ENCODE measurements around the gene ZNF668. TPM values are rescaled to one million over a fixed set of nuclear protein-coding genes. Genes with fewer than 3 reads are reported as not detected.

The ZNF668 gene
- total RNA-seq, 1 donor, result 12.3 TPM

DNA sequence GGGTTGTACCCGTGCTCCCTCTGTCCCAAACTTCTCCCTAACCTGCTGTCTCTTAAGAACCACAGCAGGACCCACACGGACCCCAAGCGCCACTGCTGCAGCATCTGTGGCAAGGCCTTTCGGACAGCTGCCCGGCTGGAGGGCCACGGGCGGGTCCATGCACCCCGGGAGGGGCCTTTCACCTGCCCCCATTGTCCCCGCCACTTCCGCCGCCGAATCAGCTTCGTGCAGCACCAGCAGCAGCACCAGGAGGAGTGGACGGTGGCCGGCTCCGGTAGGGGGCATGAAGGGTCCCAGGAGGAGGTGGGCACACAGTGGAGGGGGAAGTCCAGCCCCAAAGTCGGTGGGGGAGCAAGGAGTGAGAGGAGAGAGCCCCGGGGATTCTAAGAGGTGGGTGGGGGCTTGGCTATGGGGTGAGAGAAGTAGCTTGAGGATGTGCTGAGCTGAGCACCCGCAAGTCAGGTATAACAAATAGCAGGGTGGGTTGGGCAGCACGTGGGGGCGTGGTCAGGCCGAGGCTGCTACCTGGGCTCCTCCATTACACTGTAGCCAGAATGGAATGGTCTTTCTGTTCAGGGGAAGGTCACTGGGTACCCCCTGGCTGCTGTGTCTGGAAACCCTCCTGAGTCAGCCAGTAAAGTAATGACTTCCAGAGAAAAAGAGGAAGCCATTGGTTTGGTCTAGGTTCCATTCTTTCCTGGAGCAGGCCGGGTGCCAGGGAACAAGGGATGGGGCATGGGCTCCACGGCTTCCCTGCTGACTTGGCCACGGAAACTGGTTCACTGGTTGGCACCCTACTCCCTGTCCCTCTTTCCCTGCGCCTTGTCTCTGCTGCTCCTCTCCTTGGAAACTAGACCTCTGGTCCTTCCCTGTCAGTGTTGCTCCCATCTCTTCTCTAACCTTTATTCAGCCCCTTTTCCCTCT lies 7.7 kb upstream of the ZNF668 start:
- no peak overlapping the region for H3K4me3 ChIP-seq (ENCODE audit: low read depth, low read length)
- DNase-seq (ENCODE audit: low read depth), result no peak
- TF ChIP-seq, protein P1, sequence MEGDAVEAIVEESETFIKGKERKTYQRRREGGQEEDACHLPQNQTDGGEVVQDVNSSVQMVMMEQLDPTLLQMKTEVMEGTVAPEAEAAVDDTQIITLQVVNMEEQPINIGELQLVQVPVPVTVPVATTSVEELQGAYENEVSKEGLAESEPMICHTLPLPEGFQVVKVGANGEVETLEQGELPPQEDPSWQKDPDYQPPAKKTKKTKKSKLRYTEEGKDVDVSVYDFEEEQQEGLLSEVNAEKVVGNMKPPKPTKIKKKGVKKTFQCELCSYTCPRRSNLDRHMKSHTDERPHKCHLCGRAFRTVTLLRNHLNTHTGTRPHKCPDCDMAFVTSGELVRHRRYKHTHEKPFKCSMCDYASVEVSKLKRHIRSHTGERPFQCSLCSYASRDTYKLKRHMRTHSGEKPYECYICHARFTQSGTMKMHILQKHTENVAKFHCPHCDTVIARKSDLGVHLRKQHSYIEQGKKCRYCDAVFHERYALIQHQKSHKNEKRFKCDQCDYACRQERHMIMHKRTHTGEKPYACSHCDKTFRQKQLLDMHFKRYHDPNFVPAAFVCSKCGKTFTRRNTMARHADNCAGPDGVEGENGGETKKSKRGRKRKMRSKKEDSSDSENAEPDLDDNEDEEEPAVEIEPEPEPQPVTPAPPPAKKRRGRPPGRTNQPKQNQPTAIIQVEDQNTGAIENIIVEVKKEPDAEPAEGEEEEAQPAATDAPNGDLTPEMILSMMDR (IDR thresholded peaks at IDR 0.05; ENCODE audit: insufficient read depth, low read length), result no peak

DNA sequence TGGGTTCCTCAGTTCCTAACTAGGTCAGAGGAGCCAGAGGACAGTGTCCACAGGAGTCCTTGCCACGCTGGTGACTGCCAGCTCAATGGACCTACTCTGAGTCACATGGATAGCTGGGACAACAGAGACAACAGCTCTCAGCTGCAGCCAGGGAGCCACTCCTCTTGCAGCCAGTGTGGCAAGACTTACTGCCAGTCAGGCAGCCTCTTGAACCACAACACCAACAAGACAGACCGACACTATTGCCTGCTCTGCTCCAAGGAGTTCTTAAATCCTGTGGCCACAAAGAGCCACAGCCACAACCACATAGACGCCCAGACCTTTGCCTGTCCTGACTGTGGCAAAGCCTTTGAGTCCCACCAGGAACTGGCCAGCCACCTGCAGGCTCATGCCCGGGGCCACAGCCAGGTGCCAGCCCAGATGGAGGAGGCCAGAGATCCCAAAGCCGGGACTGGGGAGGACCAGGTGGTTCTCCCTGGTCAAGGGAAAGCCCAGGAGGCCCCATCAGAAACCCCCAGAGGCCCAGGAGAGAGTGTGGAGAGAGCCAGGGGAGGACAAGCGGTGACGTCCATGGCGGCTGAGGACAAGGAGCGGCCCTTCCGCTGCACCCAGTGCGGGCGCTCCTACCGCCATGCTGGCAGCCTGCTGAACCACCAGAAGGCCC lies 6.8 kb upstream of the ZNF668 start:
- H3K4me3 ChIP-seq (ENCODE audit: low read depth, low read length), result no peak overlapping the region
- DNase-seq (ENCODE audit: low read depth), result no peak
- TF ChIP-seq, protein P1 (IDR thresholded peaks at IDR 0.05; ENCODE audit: insufficient read depth, low read length), result no peak

DNA sequence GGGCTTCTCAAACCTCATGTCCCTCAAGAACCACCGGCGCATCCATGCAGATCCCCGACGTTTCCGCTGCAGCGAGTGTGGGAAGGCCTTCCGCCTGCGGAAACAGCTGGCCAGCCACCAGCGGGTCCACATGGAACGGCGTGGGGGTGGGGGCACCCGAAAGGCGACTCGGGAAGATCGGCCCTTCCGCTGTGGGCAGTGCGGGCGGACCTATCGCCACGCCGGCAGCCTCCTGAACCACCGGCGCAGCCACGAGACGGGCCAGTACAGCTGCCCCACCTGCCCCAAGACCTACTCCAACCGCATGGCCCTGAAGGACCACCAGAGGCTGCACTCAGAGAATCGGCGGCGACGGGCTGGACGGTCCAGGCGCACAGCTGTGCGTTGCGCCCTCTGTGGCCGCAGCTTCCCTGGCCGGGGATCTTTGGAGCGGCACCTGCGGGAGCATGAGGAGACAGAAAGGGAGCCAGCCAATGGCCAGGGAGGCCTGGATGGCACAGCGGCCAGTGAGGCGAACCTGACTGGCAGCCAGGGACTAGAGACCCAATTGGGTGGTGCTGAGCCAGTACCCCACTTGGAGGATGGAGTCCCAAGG lies 6.1 kb upstream of the ZNF668 start:
- TF ChIP-seq, protein P1 (IDR thresholded peaks at IDR 0.05; ENCODE audit: insufficient read depth, low read length), result no peak
- no peak overlapping the region for H3K4me3 ChIP-seq (ENCODE audit: low read depth, low read length)
- DNase-seq (ENCODE audit: low read depth), result no peak

DNA sequence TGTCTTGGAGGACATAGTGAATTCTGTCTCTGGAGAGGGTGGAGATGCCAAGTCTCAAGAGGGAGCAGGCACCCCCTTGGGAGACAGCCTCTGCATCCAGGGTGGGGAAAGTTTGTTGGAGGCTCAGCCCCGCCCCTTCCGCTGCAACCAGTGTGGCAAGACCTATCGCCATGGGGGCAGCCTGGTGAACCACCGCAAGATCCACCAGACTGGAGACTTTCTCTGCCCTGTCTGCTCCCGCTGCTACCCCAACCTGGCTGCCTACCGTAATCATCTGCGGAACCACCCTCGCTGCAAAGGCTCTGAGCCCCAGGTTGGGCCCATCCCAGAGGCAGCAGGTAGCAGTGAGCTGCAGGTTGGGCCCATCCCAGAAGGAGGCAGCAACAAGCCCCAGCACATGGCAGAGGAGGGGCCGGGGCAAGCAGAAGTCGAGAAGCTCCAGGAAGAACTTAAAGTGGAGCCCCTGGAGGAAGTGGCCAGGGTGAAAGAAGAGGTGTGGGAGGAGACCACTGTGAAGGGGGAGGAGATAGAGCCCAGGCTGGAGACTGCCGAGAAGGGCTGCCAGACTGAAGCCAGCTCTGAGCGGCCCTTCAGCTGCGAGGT lies 5.4 kb upstream of the ZNF668 start:
- TF ChIP-seq, protein P1 (IDR thresholded peaks at IDR 0.05; ENCODE audit: insufficient read depth, low read length), result no peak
- no peak overlapping the region for H3K4me3 ChIP-seq (ENCODE audit: low read depth, low read length)
- no peak for DNase-seq (ENCODE audit: low read depth)

DNA sequence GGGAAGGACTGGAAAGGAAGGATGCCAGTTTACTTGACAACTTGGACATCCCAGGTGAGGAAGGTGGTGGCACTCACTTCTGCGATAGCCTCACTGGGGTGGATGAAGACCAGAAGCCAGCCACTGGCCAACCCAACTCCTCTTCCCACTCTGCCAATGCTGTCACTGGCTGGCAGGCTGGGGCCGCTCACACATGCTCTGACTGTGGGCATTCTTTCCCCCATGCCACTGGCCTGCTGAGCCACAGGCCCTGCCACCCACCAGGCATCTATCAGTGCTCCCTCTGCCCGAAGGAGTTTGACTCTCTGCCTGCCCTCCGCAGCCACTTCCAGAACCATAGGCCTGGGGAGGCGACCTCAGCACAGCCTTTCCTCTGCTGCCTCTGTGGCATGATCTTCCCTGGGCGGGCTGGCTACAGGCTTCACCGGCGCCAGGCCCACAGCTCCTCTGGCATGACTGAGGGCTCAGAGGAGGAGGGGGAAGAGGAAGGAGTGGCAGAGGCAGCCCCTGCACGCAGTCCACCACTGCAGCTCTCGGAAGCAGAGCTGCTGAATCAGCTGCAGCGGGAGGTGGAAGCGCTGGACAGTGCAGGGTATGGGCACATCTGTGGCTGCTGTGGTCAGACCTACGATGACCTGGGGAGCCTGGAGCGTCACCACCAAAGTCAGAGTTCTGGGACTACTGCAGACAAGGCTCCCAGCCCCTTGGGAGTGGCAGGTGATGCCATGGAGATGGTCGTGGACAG lies 4.7 kb upstream of the ZNF668 start:
- TF ChIP-seq, protein P1 (IDR thresholded peaks at IDR 0.05; ENCODE audit: insufficient read depth, low read length), result no peak
- no peak for DNase-seq (ENCODE audit: low read depth)

More for the DNA sequence above, 4.7 kb upstream of the ZNF668 start:
- no peak overlapping the region for H3K4me3 ChIP-seq (ENCODE audit: low read depth, low read length)

Measured in fibroblast of the aortic adventitia (primary cell).